ENCODE data around the gene SPATA4. TPM values are rescaled to one million over a fixed set of nuclear protein-coding genes. Genes with fewer than 3 reads are reported as not detected.

Gene SPATA4
- total and polyA plus RNA-seq, 2 of the 4 experiments (the other 2 are of a cell fraction), result under 0.01 to 0.09 TPM

GRCh38 chr4:176191974-176192373 is 3.4 kb downstream of the SPATA4 start:
- Histone ChIP-seq H2BK20ac (ENCODE audit: low read depth, low read length) (peak overlapping the region; percentile 45), H4K20me1 (ENCODE audit: insufficient read depth, low read length) (no peaks in the 10 kb centered on the region), H3K79me1 (ENCODE audit: low read depth in 1 of 2, low read length in 2 of 2) (no peaks in the 10 kb centered on the region), H4K91ac (ENCODE audit: insufficient read depth, low read depth, low read length) (no peak overlapping the region), H3K9me1 (ENCODE audit: insufficient read depth, low read length) (0 out of 2 replicates have a peak, but pooled peaks cover 2% of the 10 kb centered on the region), H4K8ac (ENCODE audit: low read depth in 2 of 2, low read length in 2 of 2) (peak overlapping the region in 1 of 2 experiments; percentile 10; a peak in 1 of 4 replicates), H2AK9ac (replicated peaks; ENCODE audit: low read depth, low read length, poor library complexity) (no peak overlapping the region), H3K4me1 (ENCODE audit: control insufficient read depth, insufficient read depth, low read length) (peaks cover 15% of the 10 kb centered on the region), H3K9ac (ENCODE audit: low read depth, low read length) (no peak overlapping the region), H3K27ac (ENCODE audit: insufficient read depth, low read length) (no peak overlapping the region), H2AK5ac (ENCODE audit: low read depth, low read length) (no peak overlapping the region; the same call in 1 of the 2 replicates), H3K4me2 (ENCODE audit: low read depth, low read length) (no peak overlapping the region), H3K23ac (ENCODE audit: low read depth, low read length) (no peak overlapping the region), H3K36me3 (ENCODE audit: control insufficient read depth, insufficient read depth, low read length) (no peaks in the 10 kb centered on the region), H4K5ac (ENCODE audit: low read depth, low read length) (peak overlapping the region; percentile 39; the same call in 1 of the 2 replicates), H3K9me3 (ENCODE audit: control insufficient read depth, insufficient read depth, low read length) (no peaks in the 10 kb centered on the region), H3K14ac (replicated peaks; ENCODE audit: low read depth, low read length) (no peak overlapping the region), H2BK120ac (ENCODE audit: low read depth, low read length) (peak overlapping the region; percentile 12; the same call in 1 of the 2 replicates), H3K4ac (ENCODE audit: low read depth, low read length) (no peak overlapping the region), H2BK5ac (ENCODE audit: low read depth, low read length, poor library complexity, severe bottlenecking) (peak overlapping the region; percentile 92), H3K27me3 (ENCODE audit: control insufficient read depth, insufficient read depth, low read length) (no peaks in the 10 kb centered on the region), H2BK15ac (ENCODE audit: low read depth, low read length) (peak overlapping the region; percentile 21; the same call in 1 of the 3 replicates), H3K18ac (ENCODE audit: low read depth, low read length) (peak overlapping the region; percentile 1; the same call in 1 of the 2 replicates), H3K56ac (ENCODE audit: extremely low read depth, insufficient read depth, low read length) (no peak overlapping the region), H3K4me3 (ENCODE audit: insufficient read depth, low read depth, low read length) (no peak overlapping the region), H2AFZ (replicated peaks; ENCODE audit: low read length, poor library complexity) (no peak overlapping the region)
- dilution Hi-C loops (cut with HindIII; ENCODE audit: low sequenced_read_pairs, unreplicated experiment), result no loop called here
- intact Hi-C loops (cut with micrococcal nuclease), result no loop called here
- TF ChIP-seq, protein P1, sequence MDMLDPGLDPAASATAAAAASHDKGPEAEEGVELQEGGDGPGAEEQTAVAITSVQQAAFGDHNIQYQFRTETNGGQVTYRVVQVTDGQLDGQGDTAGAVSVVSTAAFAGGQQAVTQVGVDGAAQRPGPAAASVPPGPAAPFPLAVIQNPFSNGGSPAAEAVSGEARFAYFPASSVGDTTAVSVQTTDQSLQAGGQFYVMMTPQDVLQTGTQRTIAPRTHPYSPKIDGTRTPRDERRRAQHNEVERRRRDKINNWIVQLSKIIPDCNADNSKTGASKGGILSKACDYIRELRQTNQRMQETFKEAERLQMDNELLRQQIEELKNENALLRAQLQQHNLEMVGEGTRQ (IDR thresholded peaks at IDR 0.05; ENCODE audit: low read depth, low read length), result no peak
- TF ChIP-seq MAFK (IDR thresholded peaks at IDR 0.05; ENCODE audit: low read depth, low read length) (no peak), RCOR1 (IDR thresholded peaks at IDR 0.05; ENCODE audit: insufficient replicate concordance, low read length) (no peak), BHLHE40 (IDR thresholded peaks at IDR 0.05; ENCODE audit: low read depth, low read length) (no peak), POLR2A (IDR thresholded peaks at IDR 0.05; ENCODE audit: low read depth, low read length) (no peak), ELK1 (IDR thresholded peaks at IDR 0.05; ENCODE audit: borderline replicate concordance, low read depth, low read length) (no peak), NFE2L2 (IDR thresholded peaks at IDR 0.05; ENCODE audit: low read depth, low read length) (no peak), CHD1 (IDR thresholded peaks at IDR 0.05; ENCODE audit: low read depth, low read length) (no peak)
- CTCF ChIA-PET, result no interaction called here
- ATAC-seq (ENCODE audit: low read depth) (no peak), DNase-seq (peak; percentile 43)
- in situ Hi-C loops (cut with MboI; ENCODE audit: low sequenced_read_pairs), result loop anchor here (10.0 kb wide), 1 partner anchor 83 kb away; no protein-coding TSS in a partner anchor
- no TSS peak for BruUV-seq (replicated peaks)
- POLR2A ChIA-PET (ENCODE audit: unreplicated experiment), result no interaction called here
- no CpG with 5 or more reads among the region's 1 CpG for WGBS, 2 experiments (ENCODE audit: extremely low coverage in 2 of 2, insufficient read length in 1 of 2)
